Motor neuron (in vitro differentiated cells): ENCODE data around the gene RYR3. TPM values are rescaled to one million over a fixed set of nuclear protein-coding genes. Genes with fewer than 3 reads are reported as not detected.

Experiments
- ATAC-seq, 8 experiments: fragments of 200-7000 bp; cut with Tn5 transposase; replicated peaks in 6 of 8; 2 replicates each; pipeline ENCODE4 v1.8.0; 2021; ENCODE audit warnings: mild to moderate bottlenecking in 8 of 8, moderate library complexity in 8 of 8
- H3K27ac ChIP-seq, 2 donors: fragments of 250-450 bp; sonication (Bioruptor Pico); 2 replicates each; pipeline ENCODE4 v1.9.0; 2021; ENCODE audit warnings: antibody characterized with exemption in 2 of 2, mild to moderate bottlenecking in 2 of 2, moderate library complexity in 1 of 2
- H3K4me1 ChIP-seq, 2 donors: fragments of 250-450 bp; sonication (Bioruptor Pico); replicated peaks in 1 of 2; 2 replicates each; pipeline ENCODE4 v1.6.1; 2021; ENCODE audit warnings: antibody characterized with exemption in 2 of 2, mild to moderate bottlenecking in 2 of 2, moderate library complexity in 1 of 2
- H3K4me3 ChIP-seq, 5 donors: fragments of 250-450 bp; sonication (Bioruptor Pico); 2 replicates each; pipeline ENCODE4 v1.9.0; 2021; ENCODE audit warnings: antibody characterized with exemption in 5 of 5, mild to moderate bottlenecking in 5 of 5, moderate library complexity in 4 of 5
- WGBS, 10 experiments: fragments of 450-650 bp; shearing (Covaris generic); methylation state at CpG; one replicate each; pipeline ENCODE4 v1.0.0; 2022; 5-methylcytosine and 5-hydroxymethylcytosine counted together
- in situ Hi-C, 9 experiments: fragments of 400-800 bp; cut with MboI; loops; one replicate each; pipeline ENCODE4 v1.15.0; 2021; ENCODE audit warnings: low sequenced_read_pairs in 9 of 9, low pct_unique_long_range_greater_than_20kb in 2 of 9; ENCODE audit not compliant: unreplicated experiment in 9 of 9
- total RNA-seq, 8 experiments: library from RNA; unstranded; fragments of 300-600 nt; gene quantifications; 2 replicates each; pipeline versions ENCODE4 v1.2.3 to v1.2.4, GENCODE V29; 2022

Gene RYR3
- total RNA-seq, 8 experiments from 2014 or later, result 0.51 to 5.8 (median 2.2) TPM

DNA sequence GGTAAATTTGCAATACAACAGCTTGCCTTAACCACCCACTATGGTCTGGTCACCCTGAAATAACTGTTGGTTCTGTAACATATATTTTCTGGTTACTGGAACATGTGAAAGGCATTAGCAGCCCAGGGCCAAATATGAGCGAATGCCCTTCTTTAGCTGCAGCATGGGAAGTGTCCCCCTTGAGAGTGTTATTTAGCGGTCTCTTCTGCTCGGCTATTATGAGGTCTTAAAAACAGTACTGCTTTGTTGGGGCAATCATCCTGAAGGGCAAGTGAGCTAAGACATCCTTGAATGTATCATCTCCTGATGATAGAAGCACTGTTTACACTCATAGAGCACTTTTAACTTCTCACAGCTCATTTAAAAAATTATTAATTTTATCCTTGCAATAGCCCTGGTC lies 90.2 kb downstream of the RYR3 start:
- in situ Hi-C loops, result no loop called here
- no peaks in the 10 kb centered on the region for H3K4me1 ChIP-seq
- H3K27ac ChIP-seq, result no peak overlapping the region
- ATAC-seq, result no peak
- H3K4me3 ChIP-seq, result no peak overlapping the region
- WGBS, 10 experiments, result 36 to 100% (median 91%) methylated on average over 1 to 3 of the region's 3 CpGs; no CpG with 5 or more reads in 2 of the 10 experiments

DNA sequence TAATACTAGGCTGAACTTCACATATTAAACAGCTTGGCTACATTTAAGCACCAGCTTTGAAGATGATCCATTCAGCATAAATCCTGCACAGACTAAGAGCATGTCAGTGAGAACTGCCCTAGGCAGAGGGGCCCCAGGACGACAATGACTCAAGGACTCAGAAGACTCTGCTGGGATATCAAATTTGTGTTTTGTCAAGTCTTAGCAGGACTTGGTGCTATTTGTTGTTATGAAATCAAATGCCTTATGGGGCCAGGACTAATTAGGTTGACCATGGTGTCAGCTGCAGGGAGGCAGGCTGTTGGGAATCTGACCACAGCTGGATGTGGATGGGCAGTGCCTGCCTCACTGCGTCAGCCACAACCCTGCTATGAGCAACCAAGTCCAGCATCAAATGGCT lies 91.8 kb downstream of the RYR3 start:
- no peak overlapping the region for H3K27ac ChIP-seq
- WGBS, 10 experiments, result 0 to 100% (median 62%) methylated on average over 1 to 2 of the region's 2 CpGs; no CpG with 5 or more reads in 4 of the 10 experiments
- H3K4me3 ChIP-seq, result no peak overlapping the region
- in situ Hi-C loops, result no loop called here
- peak in 7 of 8 experiments; percentile 16 to 86 (median 65) for ATAC-seq
- no peaks in the 10 kb centered on the region for H3K4me1 ChIP-seq

DNA sequence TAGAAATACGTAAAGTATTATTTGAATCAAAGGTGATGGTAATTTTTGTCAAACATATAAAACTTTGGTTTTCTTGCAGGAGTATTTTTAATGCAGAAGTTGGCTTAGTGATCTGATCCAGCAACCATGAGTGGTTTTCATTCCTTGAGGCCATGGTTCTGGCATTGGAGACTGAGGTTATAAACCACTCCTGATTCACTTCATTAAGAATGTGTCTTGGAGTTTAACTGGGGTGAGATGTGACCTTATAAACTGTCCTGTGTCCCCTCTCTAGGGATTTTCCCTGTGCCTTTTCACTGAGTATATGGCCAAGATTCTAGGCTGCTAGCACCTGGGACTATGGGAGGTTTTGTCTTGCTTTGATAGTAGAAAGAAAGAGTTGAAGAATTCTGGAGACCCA lies 94.3 kb downstream of the RYR3 start:
- no peak for ATAC-seq
- Histone ChIP-seq H3K4me1 (no peaks in the 10 kb centered on the region), H3K27ac (no peak overlapping the region), H3K4me3 (no peak overlapping the region)
- WGBS, 10 experiments, result 0 to 100% (median 91%) methylated on average over 1 of the region's 1 CpG; no CpG with 5 or more reads in 5 of the 10 experiments
- in situ Hi-C loops, result no loop called here

DNA sequence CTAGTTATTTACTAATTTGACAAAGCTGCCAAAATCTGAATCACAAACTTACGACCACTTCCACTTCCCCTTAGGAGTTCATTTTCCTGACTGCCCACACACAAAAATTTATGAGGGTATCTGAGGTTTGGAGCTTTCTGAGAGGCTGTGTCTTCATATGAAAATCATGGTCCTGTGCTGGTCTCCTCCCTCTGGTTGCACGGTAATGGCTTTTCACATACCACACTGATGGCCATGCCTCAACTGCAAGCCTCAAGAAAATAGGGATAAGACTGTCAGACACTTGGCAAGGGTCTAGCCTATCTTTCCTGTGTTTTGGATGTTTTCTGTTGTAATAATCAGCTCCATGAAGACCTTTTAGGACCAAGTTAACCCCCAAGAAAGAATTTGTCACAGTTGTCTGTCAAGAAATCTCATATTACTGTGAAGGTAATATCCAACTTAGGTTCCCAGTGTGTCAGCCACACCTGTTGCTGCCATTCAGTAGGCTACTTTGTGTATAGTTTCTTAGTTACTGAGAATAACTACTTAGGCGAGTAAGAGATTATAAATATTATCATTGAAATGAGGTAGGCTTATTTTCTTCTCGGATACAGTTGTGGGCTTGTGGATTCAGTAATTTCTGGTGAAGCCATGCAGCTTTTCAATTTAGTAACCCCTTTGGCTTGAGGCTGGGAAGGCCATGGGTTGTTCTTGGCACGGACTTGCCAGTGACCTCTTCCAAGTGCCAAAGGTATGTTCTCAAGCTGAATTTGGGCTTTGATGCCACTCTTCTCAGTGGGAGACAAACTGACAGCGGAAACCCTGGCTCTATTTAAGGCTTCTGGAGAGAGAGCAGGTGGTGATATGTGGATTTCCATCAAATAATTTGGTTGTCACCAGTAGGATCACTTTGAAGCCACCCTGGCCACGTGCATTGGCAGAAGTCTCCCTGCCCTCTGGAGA lies 101.1 kb downstream of the RYR3 start:
- WGBS, 10 experiments, result 0 to 93% (median 74%) methylated on average over 1 to 6 of the region's 7 CpGs; no CpG with 5 or more reads in 1 of the 10 experiments
- ATAC-seq, result no peak
- no peaks in the 10 kb centered on the region for H3K4me1 ChIP-seq
- in situ Hi-C loops, result no loop called here
- no peak overlapping the region for H3K27ac ChIP-seq
- H3K4me3 ChIP-seq, result no peak overlapping the region

DNA sequence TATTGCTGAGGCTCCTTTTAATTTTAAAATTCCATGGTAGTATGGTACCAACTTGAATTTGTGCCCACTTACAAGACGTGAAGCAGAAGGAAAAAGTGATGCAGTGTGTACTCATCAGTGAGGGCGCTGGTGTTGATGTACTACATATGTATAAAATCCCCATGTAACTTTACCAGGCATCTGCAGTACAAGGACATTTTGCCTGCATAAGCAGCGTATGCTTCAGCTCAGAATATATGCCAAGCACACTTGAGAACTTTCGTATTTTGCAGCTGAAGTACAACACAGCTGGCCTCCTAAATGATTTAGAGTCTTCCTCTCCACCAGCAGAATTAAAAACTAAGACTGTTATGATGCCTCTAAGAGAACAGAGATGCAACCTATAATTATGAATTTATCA lies 108.9 kb downstream of the RYR3 start:
- no peak overlapping the region for H3K4me3 ChIP-seq
- no peaks in the 10 kb centered on the region for H3K4me1 ChIP-seq
- ATAC-seq, result no peak
- no peak overlapping the region for H3K27ac ChIP-seq
- 0 to 100% (median 68%) methylated on average over 1 to 3 of the region's 4 CpGs; no CpG with 5 or more reads in 2 of the 10 experiments for WGBS, 10 experiments
- in situ Hi-C loops, result no loop called here

DNA sequence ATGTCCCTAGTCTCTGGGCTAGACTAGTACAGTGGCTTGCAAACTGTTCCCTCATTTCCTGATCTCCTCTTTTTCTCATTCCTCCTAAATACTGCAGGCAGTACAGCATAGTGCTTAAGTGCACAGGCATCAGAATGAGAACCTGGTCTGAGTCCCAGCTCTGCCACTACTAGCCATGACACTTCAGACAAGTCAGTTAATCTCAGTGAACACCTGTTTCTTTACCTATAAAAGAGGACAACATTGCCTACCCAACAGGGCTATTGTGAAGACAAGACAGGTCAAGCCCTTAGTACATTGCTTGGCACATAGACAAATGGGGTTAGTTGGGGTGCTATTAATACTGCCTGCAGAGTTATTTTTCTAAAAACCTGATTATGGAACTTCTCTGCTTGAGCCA lies 113.3 kb downstream of the RYR3 start:
- no peak overlapping the region for H3K27ac ChIP-seq
- in situ Hi-C loops, result no loop called here
- ATAC-seq, result no peak
- no peaks in the 10 kb centered on the region for H3K4me1 ChIP-seq
- H3K4me3 ChIP-seq, result no peak overlapping the region

DNA sequence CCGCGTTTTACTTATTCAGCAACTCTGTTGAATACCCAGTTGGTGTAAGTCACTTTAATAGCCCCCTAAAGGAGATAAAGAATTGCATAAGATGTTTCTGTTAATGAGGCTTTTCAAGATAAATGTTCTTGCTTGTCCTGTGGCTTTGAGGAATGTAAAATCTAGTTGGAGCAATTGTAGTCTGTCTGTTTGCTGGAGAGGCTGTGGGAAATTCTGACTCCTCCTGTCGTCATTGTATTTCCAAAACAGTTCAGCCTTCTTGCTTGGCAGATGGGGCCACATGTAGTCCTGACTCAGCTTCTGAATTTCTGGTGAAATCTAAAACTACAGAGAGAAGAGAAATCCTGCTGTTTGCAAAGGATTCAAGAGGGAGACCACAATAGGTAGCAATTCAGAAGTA lies 114.4 kb downstream of the RYR3 start:
- no peak overlapping the region for H3K4me3 ChIP-seq
- H3K4me1 ChIP-seq, result no peaks in the 10 kb centered on the region
- 0 to 82% (median 60%) methylated on average over 1 to 3 of the region's 3 CpGs; no CpG with 5 or more reads in 3 of the 10 experiments for WGBS, 10 experiments
- in situ Hi-C loops, result no loop called here
- no peak overlapping the region for H3K27ac ChIP-seq
- no peak for ATAC-seq

DNA sequence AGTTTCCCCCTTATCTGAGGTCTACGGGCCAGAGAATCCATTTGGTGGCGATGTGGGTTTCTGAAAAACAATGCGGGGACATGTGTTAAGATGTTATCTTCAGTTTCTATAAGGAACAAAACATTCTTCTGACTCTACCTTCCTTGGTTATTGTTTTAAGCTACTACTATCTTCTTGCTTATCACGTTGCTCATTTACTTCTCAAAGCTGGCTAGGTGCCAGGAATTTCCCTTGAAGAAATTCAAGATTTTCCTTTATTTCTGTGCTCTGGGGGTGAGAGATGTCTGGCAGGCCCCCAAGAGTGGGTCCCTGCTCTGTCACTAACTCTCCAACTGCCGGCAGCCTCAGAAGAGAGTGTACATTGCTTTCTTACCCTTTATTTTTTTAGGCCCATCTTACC lies 119.8 kb downstream of the RYR3 start:
- no peak overlapping the region for H3K27ac ChIP-seq

DNA sequence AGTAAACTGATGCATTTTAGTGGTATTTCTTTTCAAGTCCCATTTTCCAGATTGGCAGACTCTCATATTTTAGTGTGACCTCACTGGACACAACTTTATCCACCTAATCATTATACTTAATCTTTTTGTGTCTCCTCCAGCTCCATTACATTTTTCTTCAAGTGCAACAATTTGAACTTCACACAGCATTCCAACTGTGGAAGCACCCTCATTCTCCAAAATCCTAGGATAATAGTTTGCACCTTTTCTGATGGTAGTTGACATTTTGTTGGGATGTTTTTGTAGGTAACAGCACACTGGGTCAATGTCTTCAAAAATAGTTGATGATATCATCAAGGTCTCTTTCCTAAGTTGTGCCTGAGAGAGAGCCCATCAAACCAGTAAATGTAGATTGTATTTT lies 123.1 kb downstream of the RYR3 start:
- in situ Hi-C loops, result no loop called here
- no peak for ATAC-seq
- H3K4me1 ChIP-seq, result peaks cover 0 to 2% of the 10 kb centered on the region in 2 donors

More for the DNA sequence above, 119.8 kb downstream of the RYR3 start:
- 13 to 100% (median 79%) methylated on average over 2 to 5 of the region's 5 CpGs for WGBS, 10 experiments
- in situ Hi-C loops, result no loop called here
- Histone ChIP-seq H3K4me1 (peaks cover 0 to 2% of the 10 kb centered on the region in 2 donors), H3K4me3 (no peak overlapping the region)
- ATAC-seq, result no peak

DNA sequence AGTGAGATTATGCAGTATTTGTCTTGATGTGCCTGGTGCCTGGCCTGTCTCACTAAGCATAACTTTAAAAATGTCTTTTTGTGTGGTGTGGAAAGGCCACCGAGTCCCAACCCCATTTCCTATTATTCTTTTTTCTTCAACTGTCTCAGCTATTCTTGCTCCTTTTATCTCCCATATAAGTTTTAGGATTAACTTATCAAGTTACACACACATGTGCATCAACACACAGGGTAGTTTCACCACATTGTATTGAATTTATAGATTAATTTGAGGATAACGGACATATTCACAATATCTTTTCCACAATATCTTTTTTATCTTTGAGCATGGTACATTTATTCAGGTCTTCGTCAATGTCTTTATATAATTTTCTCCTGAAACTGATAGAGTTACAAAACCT lies 127.6 kb downstream of the RYR3 start:
- 0 to 100% (median 88%) methylated on average over 1 to 3 of the region's 3 CpGs for WGBS, 10 experiments
- in situ Hi-C loops, result no loop called here

More for the DNA sequence above, 123.1 kb downstream of the RYR3 start:
- Histone ChIP-seq H3K4me3 (no peak overlapping the region), H3K27ac (no peak overlapping the region)

DNA sequence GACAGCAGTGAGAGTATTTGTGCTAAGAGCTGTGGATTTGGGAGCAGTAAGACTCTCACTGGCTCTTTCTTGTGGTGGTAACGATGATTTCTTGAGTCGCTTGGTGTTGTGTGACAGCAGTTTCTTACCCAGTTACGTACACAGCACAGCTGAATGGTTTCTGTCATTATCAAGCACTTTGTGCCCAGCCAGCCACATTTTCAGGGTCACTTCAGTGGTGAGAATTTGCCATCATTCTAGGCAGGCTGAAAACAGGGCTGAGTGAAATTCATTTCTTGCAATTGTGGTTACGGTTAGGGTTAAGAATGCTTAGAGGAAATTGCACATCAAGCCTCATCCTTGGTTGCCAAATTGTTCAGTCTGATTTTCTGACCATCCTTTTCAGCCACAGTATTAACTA lies 130.1 kb downstream of the RYR3 start:
- in situ Hi-C loops, result no loop called here
- H3K4me3 ChIP-seq, result no peak overlapping the region
- no peak overlapping the region for H3K27ac ChIP-seq
- no peak for ATAC-seq
- WGBS, 10 experiments, result 0 to 93% (median 75%) methylated on average over 1 to 4 of the region's 4 CpGs; no CpG with 5 or more reads in 3 of the 10 experiments
- H3K4me1 ChIP-seq, result no peaks in the 10 kb centered on the region

More for the DNA sequence above, 127.6 kb downstream of the RYR3 start:
- no peaks in the 10 kb centered on the region for H3K4me1 ChIP-seq
- no peak overlapping the region for H3K27ac ChIP-seq
- no peak for ATAC-seq
- no peak overlapping the region for H3K4me3 ChIP-seq

DNA sequence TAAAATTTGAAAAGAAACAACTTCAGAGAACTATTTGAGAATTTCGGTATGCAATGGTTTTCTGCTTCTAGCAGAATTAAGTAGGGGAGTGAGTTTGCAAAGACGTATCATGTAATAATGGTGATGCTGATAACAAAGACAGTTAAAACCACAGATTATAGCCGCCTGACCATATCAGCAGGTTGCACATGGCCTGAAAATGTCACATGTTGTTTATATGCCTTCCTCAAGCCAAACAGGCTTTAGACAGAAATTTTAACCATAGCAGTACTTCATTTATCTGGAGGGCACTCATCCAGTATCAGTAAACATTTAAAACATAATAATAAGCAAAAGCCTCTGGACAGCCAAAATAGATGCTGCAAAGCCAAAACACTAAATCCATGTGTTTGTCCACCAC lies 131.7 kb downstream of the RYR3 start:
- no peak for ATAC-seq
- H3K4me1 ChIP-seq, result no peaks in the 10 kb centered on the region
- H3K4me3 ChIP-seq, result no peak overlapping the region
- no peak overlapping the region for H3K27ac ChIP-seq
- in situ Hi-C loops, result no loop called here
- WGBS, 10 experiments, result 0 to 97% (median 65%) methylated on average over 1 to 3 of the region's 3 CpGs; no CpG with 5 or more reads in 2 of the 10 experiments

DNA sequence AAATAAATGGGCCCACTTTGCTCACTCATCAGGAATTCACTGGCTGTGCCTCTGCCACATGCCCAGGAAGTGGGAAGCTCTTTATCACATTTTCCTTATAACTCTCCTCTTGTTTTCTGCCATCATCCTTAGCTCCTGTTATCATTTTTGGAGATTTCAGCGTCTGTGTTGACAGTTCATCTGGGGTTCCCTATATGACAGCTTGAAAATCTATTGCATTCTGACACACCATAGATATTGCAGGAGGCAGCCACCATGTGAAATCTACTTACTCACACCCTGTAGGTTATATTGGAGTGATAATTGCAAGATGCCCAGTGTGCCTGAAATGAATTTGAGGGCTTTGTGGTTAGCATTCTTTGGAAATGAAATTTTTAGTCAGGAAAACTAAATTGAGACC lies 132.9 kb downstream of the RYR3 start:
- WGBS, 10 experiments, result 0 to 67% (median 59%) methylated on average over 1 of the region's 1 CpG; no CpG with 5 or more reads in 4 of the 10 experiments
- H3K4me3 ChIP-seq, result no peak overlapping the region
- H3K4me1 ChIP-seq, result no peaks in the 10 kb centered on the region
- in situ Hi-C loops, result no loop called here
- peak in 2 of 8 experiments; percentile 33 to 59 for ATAC-seq
- no peak overlapping the region for H3K27ac ChIP-seq

DNA sequence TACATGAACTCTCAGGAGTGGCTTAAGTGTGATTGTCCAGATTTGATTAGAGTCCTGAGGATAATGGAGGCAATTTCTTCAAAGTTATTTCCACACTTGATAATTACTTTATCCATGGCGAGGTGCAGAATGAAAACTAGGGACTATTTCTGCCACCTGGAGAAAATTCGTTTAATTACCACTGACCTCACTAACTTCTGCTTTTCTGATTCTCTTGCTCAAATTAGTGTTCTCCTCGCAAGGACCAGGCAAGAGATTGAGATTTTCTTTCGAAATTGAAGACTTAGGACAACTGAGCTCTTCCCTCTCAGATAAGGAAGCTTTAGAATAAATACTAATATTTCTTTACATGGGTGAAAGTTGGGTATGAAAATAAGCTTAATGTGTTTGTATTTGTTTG lies 135.2 kb downstream of the RYR3 start:
- no peak overlapping the region for H3K4me3 ChIP-seq
- H3K4me1 ChIP-seq, result no peaks in the 10 kb centered on the region
- no peak overlapping the region for H3K27ac ChIP-seq
- ATAC-seq, result no peak
- in situ Hi-C loops, result no loop called here
- WGBS, 10 experiments, result 0 to 93% (median 74%) methylated on average over 1 to 4 of the region's 4 CpGs
